ENCODE measurements around the gene PITHD1.

Gene PITHD1

GRCh38 chr1:23806280-23806679 is 28.1 kb downstream of the PITHD1 start:
- no peaks in the 10 kb centered on the region for H3K36me3 ChIP-seq (ENCODE audit: control insufficient read depth, low read length)
- TF ChIP-seq, protein P1, sequence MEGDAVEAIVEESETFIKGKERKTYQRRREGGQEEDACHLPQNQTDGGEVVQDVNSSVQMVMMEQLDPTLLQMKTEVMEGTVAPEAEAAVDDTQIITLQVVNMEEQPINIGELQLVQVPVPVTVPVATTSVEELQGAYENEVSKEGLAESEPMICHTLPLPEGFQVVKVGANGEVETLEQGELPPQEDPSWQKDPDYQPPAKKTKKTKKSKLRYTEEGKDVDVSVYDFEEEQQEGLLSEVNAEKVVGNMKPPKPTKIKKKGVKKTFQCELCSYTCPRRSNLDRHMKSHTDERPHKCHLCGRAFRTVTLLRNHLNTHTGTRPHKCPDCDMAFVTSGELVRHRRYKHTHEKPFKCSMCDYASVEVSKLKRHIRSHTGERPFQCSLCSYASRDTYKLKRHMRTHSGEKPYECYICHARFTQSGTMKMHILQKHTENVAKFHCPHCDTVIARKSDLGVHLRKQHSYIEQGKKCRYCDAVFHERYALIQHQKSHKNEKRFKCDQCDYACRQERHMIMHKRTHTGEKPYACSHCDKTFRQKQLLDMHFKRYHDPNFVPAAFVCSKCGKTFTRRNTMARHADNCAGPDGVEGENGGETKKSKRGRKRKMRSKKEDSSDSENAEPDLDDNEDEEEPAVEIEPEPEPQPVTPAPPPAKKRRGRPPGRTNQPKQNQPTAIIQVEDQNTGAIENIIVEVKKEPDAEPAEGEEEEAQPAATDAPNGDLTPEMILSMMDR (IDR thresholded peaks at IDR 0.05; ENCODE audit: low read depth, low read length, poor library complexity, severe bottlenecking) = no peak
- no peak for TF ChIP-seq EZH2phosphoT487 (IDR thresholded peaks at IDR 0.05; ENCODE audit: borderline replicate concordance, low read length)
- no peak overlapping the region for H3K4me2 ChIP-seq (ENCODE audit: low read length)
- H3K79me2 ChIP-seq (ENCODE audit: control insufficient read depth, low read length) = no peaks in the 10 kb centered on the region
- no peaks in the 10 kb centered on the region for H3K9me2 ChIP-seq (replicated peaks; ENCODE audit: control insufficient read depth, low read length)
- no peaks in the 10 kb centered on the region for H4K20me1 ChIP-seq (ENCODE audit: control insufficient read depth, insufficient read depth, low read depth, low read length)
- peaks cover 28% of the 10 kb centered on the region for H3K4me1 ChIP-seq (ENCODE audit: control insufficient read depth, low read length)
- H3K4me3 ChIP-seq (ENCODE audit: low read length) = no peak overlapping the region
- H3F3A ChIP-seq (ENCODE audit: control insufficient read depth, insufficient read depth) = no peaks in the 10 kb centered on the region
- no peak overlapping the region for H3K27ac ChIP-seq (ENCODE audit: low read depth, low read length)
- H3K27me3 ChIP-seq (ENCODE audit: control insufficient read depth, low read length) = no peaks in the 10 kb centered on the region
- H3K9me3 ChIP-seq (ENCODE audit: control insufficient read depth, insufficient read depth, low read length) = no peaks in the 10 kb centered on the region

GRCh38 chr1:23807453-23807852 is 29.2 kb downstream of the PITHD1 start:
- Histone ChIP-seq H4K20me1 (ENCODE audit: control insufficient read depth, insufficient read depth, low read depth, low read length) (no peaks in the 10 kb centered on the region), H3K4me2 (ENCODE audit: low read length) (no peak overlapping the region), H3K27ac (ENCODE audit: low read depth, low read length) (no peak overlapping the region), H3K4me1 (ENCODE audit: control insufficient read depth, low read length) (peaks cover 25% of the 10 kb centered on the region), H3K9me2 (replicated peaks; ENCODE audit: control insufficient read depth, low read length) (no peaks in the 10 kb centered on the region), H3K27me3 (ENCODE audit: control insufficient read depth, low read length) (no peaks in the 10 kb centered on the region), H3K36me3 (ENCODE audit: control insufficient read depth, low read length) (no peaks in the 10 kb centered on the region), H3K4me3 (ENCODE audit: low read length) (no peak overlapping the region), H3F3A (ENCODE audit: control insufficient read depth, insufficient read depth) (no peaks in the 10 kb centered on the region), H3K79me2 (ENCODE audit: control insufficient read depth, low read length) (no peaks in the 10 kb centered on the region), H3K9me3 (ENCODE audit: control insufficient read depth, insufficient read depth, low read length) (no peaks in the 10 kb centered on the region)
- no peak for TF ChIP-seq EZH2phosphoT487 (IDR thresholded peaks at IDR 0.05; ENCODE audit: borderline replicate concordance, low read length)
- TF ChIP-seq, protein P1 (IDR thresholded peaks at IDR 0.05; ENCODE audit: low read depth, low read length, poor library complexity, severe bottlenecking) = no peak

DNA sequence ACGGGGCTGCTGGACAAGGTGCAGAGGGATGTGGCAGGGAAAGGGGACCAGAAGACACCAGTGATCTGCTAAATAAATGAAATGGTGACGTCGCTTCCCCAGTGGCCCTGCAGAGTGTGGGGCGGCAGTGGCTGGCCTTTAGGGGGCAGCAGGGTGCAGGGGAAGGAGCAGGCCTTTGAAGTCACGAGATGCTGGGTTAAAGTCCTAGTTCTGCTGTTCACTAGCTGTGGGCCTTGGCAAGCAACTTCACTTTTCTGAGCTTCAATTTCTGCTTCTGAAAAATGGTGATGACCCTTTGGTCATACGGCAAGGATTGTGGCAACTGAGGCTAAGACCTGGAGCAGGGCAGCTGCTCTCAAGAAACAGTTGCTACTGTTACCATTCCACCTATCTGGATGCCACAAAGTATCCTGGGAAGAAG is 31.5 kb downstream of the PITHD1 start:
- Histone ChIP-seq H3K27ac (ENCODE audit: low read depth, low read length) (no peak overlapping the region), H3K36me3 (ENCODE audit: control insufficient read depth, low read length) (peaks cover 5% of the 10 kb centered on the region; the same call in 1 of the 2 replicates), H3K9me2 (replicated peaks; ENCODE audit: control insufficient read depth, low read length) (no peaks in the 10 kb centered on the region), H3K4me1 (ENCODE audit: control insufficient read depth, low read length) (peaks cover 25% of the 10 kb centered on the region), H3F3A (ENCODE audit: control insufficient read depth, insufficient read depth) (no peaks in the 10 kb centered on the region), H3K79me2 (ENCODE audit: control insufficient read depth, low read length) (no peaks in the 10 kb centered on the region), H3K4me3 (ENCODE audit: low read length) (no peak overlapping the region), H3K27me3 (ENCODE audit: control insufficient read depth, low read length) (no peaks in the 10 kb centered on the region), H3K4me2 (ENCODE audit: low read length) (peak overlapping the region; percentile 30; the same call in 1 of the 2 replicates), H4K20me1 (ENCODE audit: control insufficient read depth, insufficient read depth, low read depth, low read length) (no peaks in the 10 kb centered on the region), H3K9me3 (ENCODE audit: control insufficient read depth, insufficient read depth, low read length) (no peaks in the 10 kb centered on the region)
- TF ChIP-seq, protein P1 (IDR thresholded peaks at IDR 0.05; ENCODE audit: low read depth, low read length, poor library complexity, severe bottlenecking) = peak; percentile 94
- no peak for TF ChIP-seq EZH2phosphoT487 (IDR thresholded peaks at IDR 0.05; ENCODE audit: borderline replicate concordance, low read length)
